VCaP (cell line): ENCODE results near the gene CRIM1.

Experiments used
- H3K27ac ChIP-seq: fragments of 450-650 bp; 2 replicates; pipeline ENCODE4 v1.5.1; 2017
- CTCF ChIP-seq: fragments of 450-650 bp; conservative IDR thresholded peaks from 2 replicates; pipeline ENCODE4 v1.5.1; 2017; ENCODE audit warnings: mild to moderate bottlenecking, moderate library complexity

CRIM1 gene

GRCh38 chr2:36452260-36452659, 96.7 kb downstream of the CRIM1 start:
- TF ChIP-seq CTCF = no peak
- H3K27ac ChIP-seq = no peak overlapping the region

GRCh38 chr2:36453652-36454051, 98.1 kb downstream of the CRIM1 start:
- no peak overlapping the region for H3K27ac ChIP-seq
- no peak for TF ChIP-seq CTCF

GRCh38 chr2:36455011-36455410, 99.4 kb downstream of the CRIM1 start:
- H3K27ac ChIP-seq = no peak overlapping the region
- TF ChIP-seq CTCF = no peak

GRCh38 chr2:36455788-36456187, 100.2 kb downstream of the CRIM1 start:
- peak overlapping the region; percentile 28; the same call in 1 of the 2 replicates for H3K27ac ChIP-seq
- no peak for TF ChIP-seq CTCF

GRCh38 chr2:36456227-36457175, 100.9 kb downstream of the CRIM1 start:
- H3K27ac ChIP-seq = peak overlapping the region; percentile 28; the same call in 1 of the 2 replicates
- TF ChIP-seq CTCF = no peak

- no peak for TF ChIP-seq CTCF
- H3K27ac ChIP-seq = no peak overlapping the region
Observed at GRCh38 chr2:36458106-36458505, 102.5 kb downstream of the CRIM1 start.

GRCh38 chr2:36459725-36460137, 104.2 kb downstream of the CRIM1 start:
- H3K27ac ChIP-seq = no peak overlapping the region
- TF ChIP-seq CTCF = peak; percentile 82
